ENCODE measurements around the gene RAD54L2. TPM values are rescaled to one million over a fixed set of nuclear protein-coding genes. Genes with fewer than 3 reads are reported as not detected.
"Not testable (repeated sequence)": the region's sequence is repeated elsewhere in the genome, so short reads cannot be mapped to it uniquely, and the experiment has no call there.

The RAD54L2 gene
- total and polyA plus RNA-seq, 7 donors: 2.1 to 15.6 (median 11.4) TPM

DNA sequence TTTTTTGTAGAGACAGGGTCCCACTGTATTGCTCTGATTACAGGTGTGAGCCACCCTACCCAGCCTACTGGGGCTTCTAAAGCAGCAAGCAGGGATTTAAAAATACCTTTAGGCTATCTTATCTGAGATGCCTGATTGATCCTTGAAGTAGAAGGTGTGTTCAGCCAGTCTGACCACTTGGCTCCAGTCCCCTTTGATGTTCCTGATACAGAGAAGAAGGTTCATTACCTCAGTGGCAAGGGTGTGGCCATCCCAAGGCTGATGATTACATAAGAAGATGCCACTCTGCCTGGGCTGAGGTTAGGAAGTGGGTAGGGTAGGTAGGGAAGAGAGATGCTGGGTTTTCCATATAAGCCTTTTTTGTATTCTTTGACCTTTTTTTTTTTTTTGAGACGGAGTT lies 27.5 kb upstream of the RAD54L2 start:
- Histone ChIP-seq H3K4me3 (no peak overlapping the region), H3K36me3 (ENCODE audit: insufficient read depth in 1 of 2, low read depth in 1 of 2) (no peaks in the 10 kb centered on the region), H3K9me3 (no peaks in the 10 kb centered on the region), H3K27ac (no peak overlapping the region), H3K27me3 (ENCODE audit: insufficient read depth in 3 of 3, low read length in 2 of 3) (no peaks in the 10 kb centered on the region), H3K4me1 (no peaks in the 10 kb centered on the region)
- TF ChIP-seq, protein P1, sequence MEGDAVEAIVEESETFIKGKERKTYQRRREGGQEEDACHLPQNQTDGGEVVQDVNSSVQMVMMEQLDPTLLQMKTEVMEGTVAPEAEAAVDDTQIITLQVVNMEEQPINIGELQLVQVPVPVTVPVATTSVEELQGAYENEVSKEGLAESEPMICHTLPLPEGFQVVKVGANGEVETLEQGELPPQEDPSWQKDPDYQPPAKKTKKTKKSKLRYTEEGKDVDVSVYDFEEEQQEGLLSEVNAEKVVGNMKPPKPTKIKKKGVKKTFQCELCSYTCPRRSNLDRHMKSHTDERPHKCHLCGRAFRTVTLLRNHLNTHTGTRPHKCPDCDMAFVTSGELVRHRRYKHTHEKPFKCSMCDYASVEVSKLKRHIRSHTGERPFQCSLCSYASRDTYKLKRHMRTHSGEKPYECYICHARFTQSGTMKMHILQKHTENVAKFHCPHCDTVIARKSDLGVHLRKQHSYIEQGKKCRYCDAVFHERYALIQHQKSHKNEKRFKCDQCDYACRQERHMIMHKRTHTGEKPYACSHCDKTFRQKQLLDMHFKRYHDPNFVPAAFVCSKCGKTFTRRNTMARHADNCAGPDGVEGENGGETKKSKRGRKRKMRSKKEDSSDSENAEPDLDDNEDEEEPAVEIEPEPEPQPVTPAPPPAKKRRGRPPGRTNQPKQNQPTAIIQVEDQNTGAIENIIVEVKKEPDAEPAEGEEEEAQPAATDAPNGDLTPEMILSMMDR (IDR thresholded peaks at IDR 0.05): no peak
- DNase-seq (no peak), ATAC-seq (no peak)
- WGBS, 3 donors: 78 to 89% (median 83%) methylated on average over 1 of the region's 1 CpG
- intact Hi-C loops (cut with DNase I): no loop called here

DNA sequence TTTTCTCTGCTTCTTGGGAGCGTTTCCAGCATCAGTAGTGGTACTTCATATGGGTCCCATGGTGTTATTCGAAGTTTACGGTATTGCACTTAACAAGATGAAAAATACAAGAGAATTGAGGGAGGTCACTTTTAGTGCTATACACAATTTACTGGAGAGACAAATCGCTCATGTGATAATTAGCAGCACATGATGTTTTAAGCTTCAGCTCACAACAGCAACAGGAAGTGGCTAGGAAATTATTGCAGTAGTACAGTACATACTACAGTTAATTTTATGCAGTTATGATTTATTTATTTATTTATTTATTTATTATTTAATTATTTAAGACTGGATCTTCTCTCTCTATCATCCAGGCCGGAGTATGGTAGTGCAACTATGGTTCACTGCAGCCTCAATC lies 24.3 kb upstream of the RAD54L2 start:
- Histone ChIP-seq H3K27me3 (ENCODE audit: insufficient read depth in 3 of 3, low read length in 2 of 3) (no peaks in the 10 kb centered on the region), H3K36me3 (ENCODE audit: insufficient read depth in 1 of 2, low read depth in 1 of 2) (no peaks in the 10 kb centered on the region), H3K4me1 (no peaks in the 10 kb centered on the region), H3K27ac (no peak overlapping the region), H3K9me3 (no peaks in the 10 kb centered on the region), H3K4me3 (no peak overlapping the region)
- no peak for DNase-seq
- intact Hi-C loops (cut with DNase I): no loop called here
- TF ChIP-seq, protein P1 (IDR thresholded peaks at IDR 0.05): no peak
- no peak for ATAC-seq
- 82 to 86% (median 85%) methylated on average over 5 of the region's 5 CpGs for WGBS, 3 donors

DNA sequence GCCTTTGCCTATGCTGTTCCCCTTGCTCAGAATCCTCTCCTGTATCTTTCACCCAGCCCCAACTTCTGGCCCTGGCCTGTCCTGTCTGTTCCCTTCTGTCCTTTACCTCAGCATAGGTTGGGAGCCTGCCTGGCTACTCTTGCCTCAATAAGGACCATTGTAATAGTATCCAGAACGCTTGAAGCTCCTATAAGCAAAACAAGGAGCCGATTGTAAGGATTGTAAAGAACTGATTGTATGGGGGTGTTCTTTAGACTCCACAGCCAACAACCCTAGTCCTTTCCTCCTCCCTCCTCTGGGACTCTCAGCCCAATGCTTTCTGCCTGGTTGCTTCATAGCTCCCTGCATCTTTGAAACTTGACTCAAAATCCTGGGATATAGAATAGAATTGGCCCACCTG lies 18.7 kb upstream of the RAD54L2 start:
- no peaks in the 10 kb centered on the region for H3K27me3 ChIP-seq (ENCODE audit: insufficient read depth in 3 of 3, low read length in 2 of 3)
- intact Hi-C loops (cut with DNase I): no loop called here
- TF ChIP-seq, protein P1 (IDR thresholded peaks at IDR 0.05): no peak
- DNase-seq (no peak), ATAC-seq (no peak)
- no peaks in the 10 kb centered on the region for H3K9me3 ChIP-seq
- no peaks in the 10 kb centered on the region for H3K36me3 ChIP-seq (ENCODE audit: insufficient read depth in 1 of 2, low read depth in 1 of 2)
- WGBS, 3 donors: 68 to 87% (median 69%) methylated on average over 2 of the region's 2 CpGs
- H3K27ac ChIP-seq: no peak overlapping the region
- no peaks in the 10 kb centered on the region for H3K4me1 ChIP-seq
- no peak overlapping the region for H3K4me3 ChIP-seq

DNA sequence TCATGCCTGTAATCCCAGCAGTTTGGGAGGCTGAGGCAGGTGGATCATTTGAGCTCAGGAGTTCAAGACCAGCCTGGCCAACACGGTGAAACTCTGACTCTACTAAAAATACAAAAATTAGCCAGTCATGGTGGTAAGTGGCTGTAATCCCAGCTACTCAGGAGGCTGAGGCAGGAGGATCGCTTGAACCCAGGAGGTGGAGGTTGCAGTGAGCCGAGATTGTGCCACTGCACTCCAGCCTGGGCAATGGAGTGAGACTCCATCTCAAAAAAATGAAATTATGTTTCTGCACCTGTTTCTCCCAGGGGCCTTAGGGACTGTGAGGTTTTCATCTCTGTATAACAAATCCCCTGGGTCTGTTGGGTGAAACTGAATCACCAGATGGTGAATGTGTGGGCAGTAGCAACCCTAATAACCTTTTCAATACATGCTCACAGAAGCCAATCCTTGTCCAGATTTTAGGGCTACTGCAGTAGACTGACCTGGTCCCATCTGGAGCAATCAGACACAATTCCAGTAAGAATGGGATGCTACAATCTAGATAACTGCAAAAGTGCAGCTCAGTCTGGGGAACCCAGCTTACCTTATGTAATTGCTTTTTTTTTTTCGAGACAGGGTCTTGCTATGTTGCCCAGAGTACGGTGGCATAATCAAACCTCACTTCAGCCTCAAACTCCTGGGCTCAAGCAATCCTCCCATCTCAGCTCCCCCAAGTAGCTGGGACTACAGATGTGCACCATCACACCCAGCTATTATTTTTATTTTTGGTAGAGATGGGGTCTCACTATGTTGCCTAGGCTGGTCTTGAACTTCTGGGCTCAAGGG lies 17.4 kb upstream of the RAD54L2 start:
- H3K27me3 ChIP-seq (ENCODE audit: insufficient read depth in 3 of 3, low read length in 2 of 3); DNase-seq; ATAC-seq; H3K36me3 ChIP-seq (ENCODE audit: insufficient read depth in 1 of 2, low read depth in 1 of 2); H3K9me3 ChIP-seq; H3K4me3 ChIP-seq; intact Hi-C loops (cut with DNase I); H3K4me1 ChIP-seq; H3K27ac ChIP-seq: not testable (repeated sequence)
- WGBS, 3 donors: 80 to 90% (median 82%) methylated on average over 5 of the region's 5 CpGs

DNA sequence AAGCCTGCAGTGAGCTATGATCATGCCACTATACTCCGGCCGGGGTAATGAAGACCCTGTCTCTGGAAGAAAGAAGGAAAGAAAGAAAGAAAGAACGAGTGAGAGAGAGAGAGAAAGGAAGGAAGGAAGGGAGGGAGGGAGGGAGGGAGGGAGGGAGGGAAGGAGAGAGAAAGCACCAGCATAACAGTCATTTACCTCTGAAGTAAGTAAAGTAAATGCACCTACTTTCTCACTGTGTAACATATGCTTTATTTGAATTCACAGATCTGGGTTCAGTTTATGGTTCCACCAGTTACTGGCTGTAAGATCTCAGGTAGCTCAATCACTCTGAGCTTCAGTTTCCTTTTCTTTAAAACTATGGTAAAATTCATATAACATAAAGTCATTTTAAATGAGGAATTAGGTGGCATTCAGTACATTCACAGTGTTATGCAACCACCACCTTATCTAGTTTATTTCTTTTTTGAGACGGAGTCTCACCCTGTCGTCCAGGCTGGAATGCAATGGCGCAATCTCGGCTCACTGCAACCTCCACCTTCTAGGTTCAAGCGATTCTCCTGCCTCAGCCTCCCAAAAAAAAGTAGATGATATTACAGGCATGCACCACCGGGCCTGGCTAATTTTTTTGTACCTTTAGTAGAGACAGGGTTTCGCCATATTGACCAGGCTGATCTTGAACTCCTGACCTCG lies 16.1 kb upstream of the RAD54L2 start:
- TF ChIP-seq, protein P1 (IDR thresholded peaks at IDR 0.05): no peak
- 70 to 78% (median 71%) methylated on average over 10 to 11 of the region's 11 CpGs for WGBS, 3 donors
- Histone ChIP-seq H3K9me3 (no peaks in the 10 kb centered on the region), H3K27me3 (ENCODE audit: insufficient read depth in 3 of 3, low read length in 2 of 3) (no peaks in the 10 kb centered on the region), H3K36me3 (ENCODE audit: insufficient read depth in 1 of 2, low read depth in 1 of 2) (no peaks in the 10 kb centered on the region), H3K27ac (no peak overlapping the region), H3K4me1 (no peaks in the 10 kb centered on the region), H3K4me3 (no peak overlapping the region)
- no peak for DNase-seq
- ATAC-seq: no peak
- intact Hi-C loops (cut with DNase I): no loop called here

DNA sequence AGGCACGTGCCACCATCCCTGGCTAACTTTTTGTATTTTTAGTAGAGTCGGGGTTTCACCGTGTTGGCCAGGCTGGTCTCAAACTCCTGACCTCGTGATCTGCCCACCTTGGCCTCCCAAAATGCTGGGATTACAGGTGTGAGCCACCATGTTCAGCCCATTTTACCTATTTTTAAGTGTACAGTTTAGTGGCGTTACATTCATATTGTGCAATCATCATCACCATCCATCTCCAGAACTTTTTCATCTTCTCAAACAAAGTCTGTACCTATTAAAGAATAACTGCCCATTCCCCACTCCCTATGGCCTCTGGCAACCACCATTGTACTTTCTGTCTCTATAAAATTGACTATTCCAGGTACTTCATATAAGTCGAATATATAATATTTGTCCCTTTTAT lies 13.6 kb upstream of the RAD54L2 start:
- H3K4me1 ChIP-seq; H3K9me3 ChIP-seq; H3K36me3 ChIP-seq (ENCODE audit: insufficient read depth in 1 of 2, low read depth in 1 of 2); H3K27ac ChIP-seq; H3K4me3 ChIP-seq; ATAC-seq; intact Hi-C loops (cut with DNase I); DNase-seq; H3K27me3 ChIP-seq (ENCODE audit: insufficient read depth in 3 of 3, low read length in 2 of 3): not testable (repeated sequence)
- 83 to 90% (median 87%) methylated on average over 6 of the region's 6 CpGs for WGBS, 3 donors

Data from psoas muscle (tissue), 8 donors.